ENCODE results near the gene CFAP20DC.

DNA sequence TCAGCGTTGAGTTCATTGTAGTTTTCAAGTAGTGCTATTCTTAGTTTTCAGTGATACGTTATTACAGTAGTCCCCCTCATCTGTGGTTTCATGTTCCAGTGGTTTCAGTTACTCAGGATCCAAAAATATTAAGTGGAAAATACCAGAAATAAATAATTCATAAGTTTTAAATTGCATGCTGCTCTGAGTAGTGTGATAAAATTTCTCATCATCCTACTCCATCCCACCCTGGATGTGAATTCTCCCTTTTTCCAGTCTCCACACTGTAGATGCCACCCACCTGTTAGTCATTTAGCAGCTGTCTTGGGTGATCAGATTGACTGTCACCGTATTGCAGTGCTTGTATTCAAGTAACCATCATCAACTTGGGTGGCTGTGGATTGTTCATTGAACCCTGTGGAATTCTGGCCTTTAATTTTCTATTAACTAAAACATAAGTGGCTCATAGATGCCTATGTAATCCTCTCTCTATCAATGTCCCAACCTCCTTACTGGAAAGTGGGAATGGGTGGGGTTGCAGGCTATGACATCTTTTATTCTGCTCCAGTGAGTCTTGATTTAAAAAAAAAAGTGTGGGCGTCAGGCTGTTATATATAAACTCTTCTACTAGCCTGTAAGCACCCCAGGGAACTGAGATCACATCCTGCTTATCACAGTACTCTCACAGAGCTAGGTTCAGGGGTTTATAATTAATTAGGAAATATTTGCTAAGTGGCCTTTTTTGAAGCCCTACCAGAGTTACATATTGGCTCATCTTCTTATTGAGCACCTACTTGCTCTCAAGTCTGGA is 97.5 kb downstream of the CFAP20DC start:
- TF ChIP-seq, protein P1, sequence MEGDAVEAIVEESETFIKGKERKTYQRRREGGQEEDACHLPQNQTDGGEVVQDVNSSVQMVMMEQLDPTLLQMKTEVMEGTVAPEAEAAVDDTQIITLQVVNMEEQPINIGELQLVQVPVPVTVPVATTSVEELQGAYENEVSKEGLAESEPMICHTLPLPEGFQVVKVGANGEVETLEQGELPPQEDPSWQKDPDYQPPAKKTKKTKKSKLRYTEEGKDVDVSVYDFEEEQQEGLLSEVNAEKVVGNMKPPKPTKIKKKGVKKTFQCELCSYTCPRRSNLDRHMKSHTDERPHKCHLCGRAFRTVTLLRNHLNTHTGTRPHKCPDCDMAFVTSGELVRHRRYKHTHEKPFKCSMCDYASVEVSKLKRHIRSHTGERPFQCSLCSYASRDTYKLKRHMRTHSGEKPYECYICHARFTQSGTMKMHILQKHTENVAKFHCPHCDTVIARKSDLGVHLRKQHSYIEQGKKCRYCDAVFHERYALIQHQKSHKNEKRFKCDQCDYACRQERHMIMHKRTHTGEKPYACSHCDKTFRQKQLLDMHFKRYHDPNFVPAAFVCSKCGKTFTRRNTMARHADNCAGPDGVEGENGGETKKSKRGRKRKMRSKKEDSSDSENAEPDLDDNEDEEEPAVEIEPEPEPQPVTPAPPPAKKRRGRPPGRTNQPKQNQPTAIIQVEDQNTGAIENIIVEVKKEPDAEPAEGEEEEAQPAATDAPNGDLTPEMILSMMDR (IDR thresholded peaks at IDR 0.05; ENCODE audit: insufficient read depth, low read depth, low read length) = no peak
- no peak for TF ChIP-seq EZH2 (IDR thresholded peaks at IDR 0.05; ENCODE audit: insufficient read depth, low read length)
